NCI-H1694 (cell line): ENCODE measurements around the gene SERPINA5.
"Not testable (repeated sequence)": the region's sequence is repeated elsewhere in the genome, so short reads cannot be mapped to it uniquely, and the experiment has no call there.

Source experiments
- DNase-seq: peaks from one replicate; lab custom pipeline; 2025; lab: John Stamatoyannopoulos, UW

Gene SERPINA5

GRCh38 chr14:94601884-94602391 lies 20.7 kb downstream of the SERPINA5 start:
- DNase-seq = no peak

DNA sequence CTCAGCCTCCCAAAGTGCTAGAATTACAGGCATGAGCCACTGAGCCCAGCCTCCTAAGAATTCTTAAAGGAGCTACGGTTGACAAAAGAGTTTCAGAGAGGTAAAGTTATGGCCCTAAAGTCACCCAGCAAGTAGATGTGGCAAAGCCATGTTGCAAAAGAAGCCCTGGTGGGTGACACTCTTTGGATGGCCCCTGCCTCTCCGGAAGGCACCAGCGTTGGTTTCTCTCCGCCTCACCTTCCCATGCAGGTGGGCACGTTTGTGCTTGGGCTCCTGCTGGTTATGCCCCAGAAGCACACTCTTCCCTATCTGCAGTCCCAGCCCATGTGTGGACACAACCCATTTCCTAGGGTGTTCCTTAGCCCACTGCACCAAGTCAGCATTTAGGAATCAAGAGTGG lies 21.5 kb downstream of the SERPINA5 start:
- no peak for DNase-seq

DNA sequence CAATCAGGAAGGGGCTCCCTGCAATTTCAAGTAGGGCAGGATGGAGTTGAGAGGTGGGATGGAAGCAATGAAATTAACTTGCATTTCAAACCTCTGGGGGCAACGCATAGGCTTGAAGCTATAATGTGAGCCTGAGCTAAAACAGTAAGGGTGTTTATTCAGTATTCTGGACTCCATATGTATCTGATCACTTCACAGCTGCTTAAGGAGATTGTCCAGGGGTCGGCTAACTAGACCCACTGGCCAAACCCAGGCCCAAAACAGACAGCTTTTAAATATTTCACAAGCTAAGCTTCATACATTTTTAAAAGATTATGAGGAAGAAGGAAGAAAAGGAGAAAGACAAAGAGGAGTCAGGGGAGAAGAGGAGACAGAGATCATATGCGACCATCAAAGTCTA lies 24.1 kb downstream of the SERPINA5 start:
- no peak for DNase-seq

- DNase-seq = not testable (repeated sequence)
These were observed 27.7 kb downstream of the SERPINA5 start for GRCh38 chr14:94608966-94609365.

GRCh38 chr14:94611179-94611578 lies 30.0 kb downstream of the SERPINA5 start:
- DNase-seq = no peak

DNA sequence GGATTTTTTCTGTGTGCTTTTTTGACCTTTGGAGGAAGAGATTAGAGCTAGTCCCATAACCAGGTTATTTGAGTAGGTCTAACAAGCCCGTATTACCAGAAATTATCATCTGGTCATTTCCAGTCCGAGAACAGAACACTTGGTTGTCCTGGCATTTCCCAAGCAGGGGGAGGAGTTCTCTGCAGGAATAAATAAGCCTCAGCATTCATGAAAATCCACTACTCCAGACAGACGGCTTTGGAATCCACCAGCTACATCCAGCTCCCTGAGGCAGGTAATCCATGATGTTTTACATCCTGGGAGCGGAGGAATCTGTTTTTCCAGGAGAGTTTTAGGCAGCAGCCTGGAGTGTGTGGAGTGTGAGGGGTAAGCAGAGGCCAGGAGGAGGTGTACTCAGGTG lies 30.9 kb downstream of the SERPINA5 start, which contains the start of gene SERPINA3:
Gene SERPINA3 (plus strand): TSS at position 218 of the 400 bp plus-strand sequence. CDS start 2,051 bp downstream, outside the sequence.
- no peak for DNase-seq

DNA sequence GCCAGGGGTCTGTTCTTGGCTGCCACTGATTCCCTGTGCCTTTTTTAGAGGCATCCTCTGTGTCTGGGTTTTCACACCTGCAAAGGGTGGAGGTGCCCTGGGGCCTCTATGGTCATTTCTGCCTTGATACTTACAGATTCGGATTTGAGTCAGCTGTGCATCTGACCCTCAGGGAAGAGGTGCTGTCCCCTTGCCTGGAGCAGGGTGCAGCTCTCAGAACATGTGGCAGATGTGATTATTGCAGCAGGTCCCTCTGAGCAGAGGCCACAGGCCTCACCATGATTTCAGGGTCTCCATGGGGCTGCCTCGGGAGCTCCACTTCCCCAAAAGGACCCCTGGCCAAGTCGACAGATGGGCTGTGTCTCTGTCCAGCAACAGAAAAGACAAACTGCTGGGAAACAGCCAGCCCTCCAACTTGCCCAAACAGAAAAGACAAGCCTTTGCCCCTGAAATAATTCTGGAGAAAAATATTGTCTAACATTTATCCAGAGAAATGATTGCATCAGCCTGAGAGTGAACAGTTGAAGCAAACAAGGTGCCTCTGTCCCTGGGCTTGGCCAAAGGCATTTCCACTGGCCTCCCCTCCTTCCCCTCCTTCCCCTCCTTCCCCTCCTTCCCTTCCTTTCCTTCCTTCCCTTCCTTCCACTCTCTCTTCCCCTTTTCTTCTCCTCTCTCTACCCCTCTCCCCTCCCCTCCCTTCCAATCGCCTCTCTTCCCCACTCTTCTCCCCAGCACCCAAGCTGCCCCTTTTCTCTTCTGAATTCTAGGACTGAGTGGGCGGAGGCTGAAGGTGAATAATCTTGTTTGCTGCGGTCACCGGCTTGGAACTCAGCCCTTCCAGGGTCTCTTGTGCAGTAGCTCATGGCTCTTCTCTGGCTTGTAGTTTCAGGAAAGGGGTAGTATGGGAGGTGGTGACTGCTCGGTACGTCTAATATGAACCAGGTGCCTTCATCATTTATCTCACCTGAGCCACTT lies 31.6 kb downstream of the SERPINA5 start:
- DNase-seq = no peak

DNA sequence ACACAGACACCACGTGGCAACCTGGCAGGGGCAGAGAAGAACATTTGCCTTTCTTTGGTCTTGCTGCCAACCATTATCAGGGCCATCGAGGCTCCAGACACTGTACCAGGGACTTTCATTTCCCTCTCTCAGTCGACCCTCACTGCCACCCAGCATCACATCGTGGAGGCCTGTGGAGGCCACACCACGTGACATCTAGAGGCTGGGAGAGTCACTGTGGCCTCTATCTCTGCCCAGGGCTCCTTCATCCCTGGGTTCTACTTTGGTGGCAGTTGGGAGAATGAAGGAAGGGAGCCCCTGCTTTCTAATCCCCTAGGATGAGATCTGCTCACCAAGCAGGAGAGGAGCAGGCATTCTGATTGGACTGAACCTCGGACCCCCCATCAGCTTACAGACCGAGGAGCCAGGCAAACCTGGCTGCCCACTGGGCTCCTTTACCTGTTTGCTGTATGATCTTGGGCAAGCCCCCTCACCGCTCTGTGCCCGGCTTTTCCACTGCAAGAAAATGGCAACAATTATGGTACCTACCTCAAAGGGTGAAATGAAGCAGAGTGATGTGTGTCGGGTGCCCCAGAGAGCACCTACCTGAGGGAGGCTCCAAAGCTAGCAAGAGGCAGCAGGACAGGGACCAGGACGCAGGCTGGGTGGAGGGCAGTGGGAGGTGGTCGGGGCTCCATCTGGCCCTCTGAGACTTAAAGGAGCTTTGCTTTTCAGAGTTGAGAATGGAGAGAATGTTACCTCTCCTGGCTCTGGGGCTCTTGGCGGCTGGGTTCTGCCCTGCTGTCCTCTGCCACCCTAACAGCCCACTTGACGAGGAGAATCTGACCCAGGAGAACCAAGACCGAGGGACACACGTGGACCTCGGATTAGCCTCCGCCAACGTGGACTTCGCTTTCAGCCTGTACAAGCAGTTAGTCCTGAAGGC lies 32.8 kb downstream of the SERPINA5 start:
- DNase-seq = no peak

GRCh38 chr14:94614802-94615201 lies 33.6 kb downstream of the SERPINA5 start:
- DNase-seq = no peak

GRCh38 chr14:94615254-94615653 lies 34.0 kb downstream of the SERPINA5 start:
- no peak for DNase-seq

GRCh38 chr14:94615823-94616570 lies 34.8 kb downstream of the SERPINA5 start:
- no peak for DNase-seq

DNA sequence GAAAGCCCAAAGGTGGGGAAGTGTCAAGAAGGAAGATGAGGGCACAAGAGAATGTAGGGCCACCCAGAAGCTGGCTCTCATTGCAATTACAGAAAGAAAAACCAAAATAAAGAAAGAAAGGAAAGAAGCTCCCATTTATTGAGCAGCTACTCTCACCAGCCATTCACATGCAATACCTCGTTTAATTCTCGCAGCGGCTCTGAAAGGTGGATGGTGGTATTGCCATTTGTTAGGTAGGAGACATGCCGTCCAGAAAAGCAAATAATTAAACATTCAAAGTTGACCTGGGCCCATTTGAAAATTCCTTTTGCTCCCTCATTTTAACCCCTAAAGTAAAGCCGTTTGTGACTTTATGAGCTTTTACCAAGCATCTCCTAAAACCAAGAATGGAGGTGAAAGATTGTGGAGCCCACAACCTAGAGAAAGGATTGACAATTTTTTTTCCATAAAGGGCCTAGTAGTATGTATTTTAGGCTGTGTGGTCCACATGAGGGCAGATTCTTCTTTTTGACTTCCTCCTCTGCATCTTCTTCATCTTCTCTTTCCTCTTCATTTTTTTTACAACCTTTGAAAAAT lies 36.2 kb downstream of the SERPINA5 start:
- DNase-seq = no peak

DNA sequence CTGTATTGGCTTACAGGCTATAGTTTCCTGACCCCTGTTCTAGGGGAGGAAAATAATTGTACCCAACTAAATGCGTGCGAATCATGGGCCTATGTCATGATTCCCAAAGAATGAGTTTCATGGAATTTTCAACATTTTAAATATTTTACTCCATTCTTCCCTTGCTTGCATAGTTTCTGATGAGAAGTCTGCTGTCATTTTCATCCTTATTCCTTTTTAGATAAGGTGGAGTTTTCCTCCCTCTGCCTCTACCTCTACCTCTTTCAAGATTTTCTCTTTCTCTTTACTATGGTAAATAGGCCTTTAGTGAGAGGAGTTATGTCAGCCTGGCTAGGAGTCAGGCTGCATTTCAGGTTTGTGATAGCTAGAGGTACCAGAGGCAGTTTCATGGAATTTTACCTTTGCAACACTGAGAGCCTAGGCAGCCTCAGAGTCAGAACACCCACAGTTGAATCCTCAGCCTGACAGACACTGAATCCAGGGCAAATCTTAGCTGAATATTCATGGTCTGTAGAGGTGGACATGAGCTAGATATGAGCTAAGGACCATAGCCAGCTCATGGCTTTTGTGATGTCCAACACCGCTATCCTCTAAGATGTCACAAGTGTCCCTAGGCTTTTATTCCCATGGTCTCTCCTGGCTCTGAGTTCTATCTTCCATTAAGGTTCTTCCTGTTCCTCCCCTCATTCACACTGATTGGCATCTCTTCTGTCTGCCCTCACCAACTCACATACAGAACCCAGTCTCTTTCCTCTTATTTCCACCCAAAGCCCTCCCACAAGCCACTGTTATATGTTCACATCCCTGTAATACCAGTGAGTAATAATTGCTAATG lies 37.0 kb downstream of the SERPINA5 start:
- DNase-seq = no peak

GRCh38 chr14:94619297-94619696 lies 38.1 kb downstream of the SERPINA5 start:
- DNase-seq = no peak

DNA sequence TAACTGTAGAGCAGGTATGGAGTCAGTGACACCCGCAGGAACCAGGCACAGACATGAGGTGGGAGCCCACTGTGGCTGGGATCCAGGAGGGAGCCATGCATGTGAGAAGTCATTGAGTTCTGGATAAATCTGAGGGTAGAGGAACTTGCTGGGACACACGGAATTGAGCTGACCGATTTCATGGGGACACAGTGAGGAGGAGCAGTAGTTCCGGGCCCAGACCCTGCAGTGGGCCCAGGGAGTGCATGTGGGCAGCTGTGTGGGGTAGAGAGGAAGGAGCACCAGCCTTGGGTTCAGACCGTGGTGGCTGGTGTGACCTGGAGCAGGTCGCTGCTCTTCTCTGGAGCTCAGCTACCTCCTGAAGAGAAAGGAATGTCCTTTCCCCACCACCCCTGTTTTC lies 39.4 kb downstream of the SERPINA5 start:
- DNase-seq = no peak

DNA sequence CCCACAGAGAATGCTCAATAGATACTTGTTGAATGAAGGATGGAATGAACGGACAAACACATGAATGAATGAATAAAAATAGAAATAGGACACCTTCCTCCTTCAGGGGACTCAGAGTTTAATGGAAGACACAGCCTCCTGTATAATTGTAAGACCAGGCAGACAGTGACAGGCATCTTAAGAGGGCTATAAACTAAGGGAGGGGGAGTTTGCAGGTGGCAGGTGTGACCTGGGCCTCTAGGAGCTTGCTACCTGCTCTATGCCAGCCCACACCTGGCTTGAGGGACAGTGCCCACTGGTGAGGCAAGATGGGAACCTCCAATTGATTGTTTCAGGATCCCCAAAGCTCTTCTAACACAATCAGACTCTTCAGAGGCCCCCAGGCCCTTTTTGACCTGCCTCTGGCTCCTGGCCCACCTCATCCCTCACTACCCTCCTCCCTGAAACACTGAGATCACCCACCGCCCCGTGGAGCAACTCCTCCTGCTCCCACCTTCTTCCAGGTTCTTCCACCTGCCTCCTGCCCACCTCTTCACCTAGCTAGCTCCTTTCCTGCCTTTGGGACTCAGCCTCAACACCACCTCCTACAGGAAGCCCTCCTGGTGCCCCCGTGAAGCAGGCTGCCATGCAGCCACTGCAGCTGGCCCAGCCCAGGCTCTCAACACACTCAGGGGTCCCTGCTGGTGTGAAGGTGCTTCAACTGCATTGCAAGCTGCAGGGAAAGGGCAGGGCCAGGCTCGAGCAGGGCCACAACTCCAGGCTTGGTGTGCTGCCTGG lies 40.3 kb downstream of the SERPINA5 start:
- no peak for DNase-seq

- no peak for DNase-seq
These were observed 41.6 kb downstream of the SERPINA5 start for GRCh38 chr14:94622653-94623421.

GRCh38 chr14:94623422-94623809 lies 42.2 kb downstream of the SERPINA5 start:
- no peak for DNase-seq
